Peyer's patch (tissue), 4 donors: Measurements from ENCODE around the gene NUP98.

Source experiments
- POLR2A ChIP-seq, 2 donors: fragments of 450-650 bp; IDR thresholded peaks; one replicate each; pipeline ENCODE4 v1.5.1; 2017; ENCODE audit warnings: antibody characterized with exemption in 2 of 2, mild to moderate bottlenecking in 2 of 2, moderate library complexity in 2 of 2
- TF ChIP-seq, protein P1 (sequence below), 6 experiments: fragments of 450-650 bp in 4 of 6; fragments of 200-600 bp in 2 of 6; sonication (generic) in 1 of 6; IDR thresholded peaks; one replicate each; pipeline ENCODE4 v1.5.1; 2017 to 2019; ENCODE audit warnings: antibody characterized with exemption in 6 of 6, mild to moderate bottlenecking in 3 of 6, moderate library complexity in 1 of 6

DNA sequence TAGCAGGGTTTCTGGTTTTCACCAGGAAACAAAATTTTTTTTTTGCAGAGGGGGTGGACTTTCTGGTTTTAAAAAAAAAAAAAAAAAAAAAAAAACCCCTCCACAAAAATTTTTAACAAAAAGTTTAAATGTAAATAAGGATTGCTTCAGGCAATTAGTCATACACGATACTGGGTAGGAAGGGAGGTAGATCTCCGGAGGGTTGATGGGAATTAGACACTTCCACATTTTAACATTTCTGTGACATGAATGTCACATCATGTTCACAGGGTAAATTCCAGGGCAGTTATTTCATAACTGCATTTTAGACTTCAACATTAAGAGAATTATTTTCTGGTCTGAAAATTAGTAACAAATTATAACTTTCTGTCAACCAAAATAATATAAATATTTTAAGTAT lies 15.9 kb downstream of the NUP98 start:
- TF ChIP-seq, protein P1, sequence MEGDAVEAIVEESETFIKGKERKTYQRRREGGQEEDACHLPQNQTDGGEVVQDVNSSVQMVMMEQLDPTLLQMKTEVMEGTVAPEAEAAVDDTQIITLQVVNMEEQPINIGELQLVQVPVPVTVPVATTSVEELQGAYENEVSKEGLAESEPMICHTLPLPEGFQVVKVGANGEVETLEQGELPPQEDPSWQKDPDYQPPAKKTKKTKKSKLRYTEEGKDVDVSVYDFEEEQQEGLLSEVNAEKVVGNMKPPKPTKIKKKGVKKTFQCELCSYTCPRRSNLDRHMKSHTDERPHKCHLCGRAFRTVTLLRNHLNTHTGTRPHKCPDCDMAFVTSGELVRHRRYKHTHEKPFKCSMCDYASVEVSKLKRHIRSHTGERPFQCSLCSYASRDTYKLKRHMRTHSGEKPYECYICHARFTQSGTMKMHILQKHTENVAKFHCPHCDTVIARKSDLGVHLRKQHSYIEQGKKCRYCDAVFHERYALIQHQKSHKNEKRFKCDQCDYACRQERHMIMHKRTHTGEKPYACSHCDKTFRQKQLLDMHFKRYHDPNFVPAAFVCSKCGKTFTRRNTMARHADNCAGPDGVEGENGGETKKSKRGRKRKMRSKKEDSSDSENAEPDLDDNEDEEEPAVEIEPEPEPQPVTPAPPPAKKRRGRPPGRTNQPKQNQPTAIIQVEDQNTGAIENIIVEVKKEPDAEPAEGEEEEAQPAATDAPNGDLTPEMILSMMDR (IDR thresholded peaks at IDR 0.05) = no peak
- no peak for TF ChIP-seq POLR2A (IDR thresholded peaks at IDR 0.05)
